NOMO-1 (cell line): ENCODE data around the gene LRP1B.

ENCODE experiments used
- DNase-seq, 2 experiments: peaks; one replicate each; lab custom pipeline; 2025; ENCODE audit not compliant: unreplicated experiment in 2 of 2; lab: John Stamatoyannopoulos, UW

LRP1B gene

GRCh38 chr2:141704541-141704940 lies 426.3 kb downstream of the LRP1B start:
- DNase-seq, result no peak

DNA sequence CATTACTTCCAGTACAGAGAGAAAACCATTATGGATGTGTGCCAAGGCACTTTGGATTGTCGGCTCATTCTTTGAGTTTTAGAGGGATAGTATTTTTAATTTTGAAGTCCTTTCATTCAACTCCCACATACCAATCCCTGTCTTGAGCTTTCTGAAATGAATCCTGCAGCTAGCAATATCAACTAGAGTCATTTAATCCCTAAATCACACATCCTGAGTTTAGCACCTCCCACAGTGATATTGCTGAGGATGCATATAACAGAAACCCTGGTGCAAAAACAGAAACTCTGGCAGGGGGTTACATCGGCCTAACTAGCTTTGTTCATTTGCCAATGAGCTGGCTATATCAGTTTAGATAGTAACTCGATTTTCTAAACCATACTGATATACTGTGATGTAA lies 427.3 kb downstream of the LRP1B start:
- DNase-seq, result no peak

- DNase-seq, result no peak
Observed at GRCh38 chr2:141701618-141702017, 429.2 kb downstream of the LRP1B start.

DNA sequence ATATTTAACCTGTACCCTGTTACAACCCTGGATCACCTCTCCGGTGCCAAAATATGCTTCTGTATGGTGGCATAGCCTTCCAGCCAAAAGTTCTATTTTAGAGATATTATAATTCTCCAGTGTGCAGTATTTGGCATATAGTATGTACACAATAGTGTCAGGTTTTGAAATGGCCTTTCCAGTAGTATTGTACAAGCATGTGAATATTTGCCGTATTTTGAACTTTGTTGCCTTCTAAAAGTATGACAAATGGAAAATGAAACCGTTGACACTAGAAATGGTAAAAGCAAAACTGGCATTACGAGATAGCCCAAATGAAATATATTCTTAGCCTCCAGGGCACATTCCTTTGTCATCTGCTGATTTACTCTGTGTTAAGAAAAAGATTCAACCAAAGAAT lies 431.2 kb downstream of the LRP1B start:
- no peak for DNase-seq

- no peak for DNase-seq
Observed at GRCh38 chr2:141698500-141698899, 432.3 kb downstream of the LRP1B start.

GRCh38 chr2:141697035-141697434 lies 433.8 kb downstream of the LRP1B start:
- DNase-seq, result no peak

- DNase-seq, result no peak
Observed at GRCh38 chr2:141694180-141694579, 436.6 kb downstream of the LRP1B start.

- no peak for DNase-seq
Observed at GRCh38 chr2:141692829-141693228, 438.0 kb downstream of the LRP1B start.

DNA sequence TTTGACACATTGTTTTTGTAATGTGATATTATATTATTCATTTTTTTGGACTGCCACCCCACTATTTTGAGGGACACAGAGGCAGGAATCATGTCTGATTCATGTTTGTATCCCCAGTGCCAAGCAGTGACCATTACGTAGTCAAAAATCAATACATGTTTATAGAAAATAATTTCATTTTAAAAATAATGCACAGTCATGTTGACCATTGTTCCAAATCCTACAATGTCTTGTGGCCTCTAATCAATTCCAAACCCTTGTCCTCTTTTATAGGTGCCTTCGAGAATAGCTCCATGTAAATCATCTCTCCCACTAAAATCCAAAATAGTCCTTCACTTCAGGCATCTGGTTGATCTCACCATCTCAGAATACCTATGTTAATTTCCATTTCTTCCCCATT lies 454.7 kb downstream of the LRP1B start:
- no peak for DNase-seq

GRCh38 chr2:141666191-141666590 lies 464.6 kb downstream of the LRP1B start:
- DNase-seq, result no peak

DNA sequence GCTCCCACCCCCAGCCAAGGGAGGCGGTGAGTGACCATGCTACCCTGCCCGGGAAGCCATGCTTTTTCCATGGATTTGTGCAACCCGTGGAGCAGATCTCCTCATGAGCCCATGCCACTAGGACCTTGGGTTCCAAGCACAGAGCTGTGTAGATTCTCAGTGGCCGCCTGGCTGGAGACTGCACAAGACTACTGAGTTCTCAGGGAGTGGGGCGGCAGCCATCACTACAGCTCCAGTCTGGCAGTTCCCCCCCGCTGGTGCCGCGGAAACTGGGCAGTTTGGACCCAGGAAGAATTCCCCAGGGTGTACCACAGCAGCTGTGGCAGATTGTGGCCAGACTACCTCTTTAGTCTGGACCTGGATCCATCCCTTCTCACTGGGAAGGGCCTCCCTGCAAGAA lies 470.6 kb downstream of the LRP1B start:
- DNase-seq, result no peak

- no peak for DNase-seq
Observed at GRCh38 chr2:141654311-141654710, 476.5 kb downstream of the LRP1B start.

- no peak for DNase-seq
Observed at GRCh38 chr2:141653184-141653583, 477.6 kb downstream of the LRP1B start.

GRCh38 chr2:141652308-141652707 lies 478.5 kb downstream of the LRP1B start:
- DNase-seq, result no peak

DNA sequence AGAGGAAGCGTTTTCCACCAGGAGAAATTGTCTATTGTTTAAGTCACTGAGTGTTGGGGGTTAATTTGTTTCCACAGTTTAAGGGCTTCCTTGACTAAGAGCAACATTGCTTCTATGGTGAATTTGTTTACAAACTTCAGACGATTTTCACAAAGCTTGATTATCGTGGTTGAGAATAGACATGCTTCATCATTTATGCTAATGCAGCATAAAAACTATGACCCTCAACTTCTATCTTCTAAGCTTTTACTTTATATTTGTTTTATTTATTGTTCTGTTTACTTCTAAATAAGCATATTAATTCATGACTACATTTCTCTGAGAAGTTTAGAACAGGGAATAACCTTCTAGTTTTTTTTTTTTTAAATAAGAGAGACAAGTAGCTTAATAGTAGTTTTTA lies 483.5 kb downstream of the LRP1B start:
- DNase-seq, result no peak

DNA sequence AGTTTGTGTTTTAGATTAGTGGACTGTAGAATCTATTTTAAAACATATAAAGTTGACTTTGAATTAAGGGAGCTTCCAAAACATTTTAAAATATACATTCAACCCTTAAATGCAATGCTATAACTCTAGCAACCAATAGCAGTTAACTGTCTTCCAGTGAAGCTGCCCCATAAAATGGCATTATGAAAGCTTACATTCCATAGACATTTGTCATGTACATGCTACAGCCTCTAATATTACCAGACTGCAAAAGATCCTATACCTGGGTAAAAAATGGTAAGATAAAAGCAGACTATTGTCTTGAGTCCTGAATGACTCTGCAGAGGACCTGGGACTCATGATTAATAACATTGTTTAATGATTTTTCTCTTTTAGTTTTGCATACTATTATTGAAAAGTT lies 489.4 kb downstream of the LRP1B start:
- DNase-seq, result no peak

DNA sequence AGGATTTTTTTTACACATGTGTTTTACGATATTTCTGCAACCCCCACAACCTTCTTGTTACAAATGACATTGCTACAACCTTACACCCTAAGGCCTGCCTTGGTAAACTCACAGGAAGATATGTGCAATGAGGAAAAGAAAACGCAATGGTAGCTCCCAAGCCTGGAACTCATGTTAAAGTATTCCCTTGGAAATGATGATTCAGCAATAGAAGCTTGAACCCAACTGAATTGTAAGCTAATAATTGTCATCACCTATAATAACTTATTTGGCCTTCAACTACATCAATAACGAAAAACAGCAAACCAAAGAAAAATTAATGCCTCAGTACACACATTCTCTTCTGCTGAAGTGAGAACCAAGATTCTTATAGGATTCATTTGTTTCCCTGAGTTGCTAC lies 491.0 kb downstream of the LRP1B start:
- DNase-seq, result no peak

GRCh38 chr2:141633132-141633531 lies 497.7 kb downstream of the LRP1B start:
- no peak for DNase-seq

- DNase-seq, result no peak
Observed at GRCh38 chr2:141630407-141630930, 500.3 kb downstream of the LRP1B start.

DNA sequence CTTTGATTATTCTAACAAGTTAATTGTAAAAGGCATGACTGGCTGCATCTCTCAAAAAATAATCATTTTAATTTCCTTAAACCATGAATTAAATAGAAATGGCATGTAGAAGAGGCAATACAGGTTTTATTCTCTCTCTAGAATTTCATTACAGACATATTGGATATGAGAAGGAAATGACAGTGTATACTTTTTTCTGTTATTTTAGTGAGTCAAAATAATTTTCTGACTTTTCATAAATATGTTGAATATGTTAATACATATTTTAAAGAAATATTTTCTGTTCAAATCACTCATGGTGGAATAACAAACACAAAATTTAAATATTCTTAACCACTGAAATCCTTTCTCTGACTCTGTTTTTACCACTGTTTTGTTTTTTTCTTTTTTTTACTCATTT lies 510.4 kb downstream of the LRP1B start:
- DNase-seq, result no peak

- no peak for DNase-seq
Observed at GRCh38 chr2:141618457-141618856, 512.4 kb downstream of the LRP1B start.

- no peak for DNase-seq
Observed at GRCh38 chr2:141611981-141612380, 518.8 kb downstream of the LRP1B start.

- no peak for DNase-seq
Observed at GRCh38 chr2:141611176-141611571, 519.6 kb downstream of the LRP1B start.
